H9 (cell line): ENCODE measurements around the gene HLX. TPM values are rescaled to one million over a fixed set of nuclear protein-coding genes. Genes with fewer than 3 reads are reported as not detected.

Source experiments
- DNase-seq: peaks from one replicate; pipeline ENCODE4 v3.0.0-alpha.2; 2017
- H2AFZ ChIP-seq: one replicate; pipeline ENCODE4 v1.6.1; 2013; ENCODE audit warnings: mild to moderate bottlenecking, low read length, control low read depth, moderate library complexity
- H2AK5ac ChIP-seq: 2 replicates; pipeline ENCODE4 v1.6.1; 2013; ENCODE audit warnings: low read length, control low read depth, mixed read lengths; ENCODE audit not compliant: insufficient read length
- H2BK120ac ChIP-seq: one replicate; pipeline ENCODE4 v1.6.1; 2013; ENCODE audit warnings: low read depth, mild to moderate bottlenecking, low read length, control low read depth, inconsistent platforms; ENCODE audit not compliant: poor library complexity, severe bottlenecking
- H2BK12ac ChIP-seq: 2 replicates; pipeline ENCODE4 v1.6.1; 2013; ENCODE audit warnings: low read length, control low read depth, mixed read lengths, low read depth; ENCODE audit not compliant: insufficient read length
- H2BK15ac ChIP-seq: 2 replicates; pipeline ENCODE4 v1.6.1; 2013; ENCODE audit warnings: low read depth, low read length, control low read depth
- H2BK20ac ChIP-seq: one replicate; pipeline ENCODE4 v1.6.1; 2013; ENCODE audit warnings: low read depth, mild to moderate bottlenecking, low read length, control low read depth, inconsistent platforms; ENCODE audit not compliant: poor library complexity, severe bottlenecking
- H2BK5ac ChIP-seq: 2 replicates; pipeline ENCODE4 v1.6.1; 2013; ENCODE audit warnings: low read length, control low read depth, mixed read lengths; ENCODE audit not compliant: insufficient read length
- H3K14ac ChIP-seq: 2 replicates; pipeline ENCODE4 v1.6.1; 2013; ENCODE audit warnings: low read length, control low read depth; ENCODE audit not compliant: insufficient read depth
- H3K18ac ChIP-seq: 2 replicates; pipeline ENCODE4 v1.6.1; 2013; ENCODE audit warnings: low read depth, mild to moderate bottlenecking, mixed read lengths, low read length, control low read depth; ENCODE audit not compliant: insufficient read length
- H3K23ac ChIP-seq: 2 replicates; pipeline ENCODE4 v1.6.1; 2013; ENCODE audit warnings: low read length, control low read depth, mixed read lengths, low read depth; ENCODE audit not compliant: insufficient read length
- H3K23me2 ChIP-seq: 2 replicates; pipeline ENCODE4 v1.6.1; 2013; ENCODE audit warnings: low read depth, mild to moderate bottlenecking, mixed read lengths, low read length, control low read depth; ENCODE audit not compliant: insufficient read length, poor library complexity, severe bottlenecking
- H3K27ac ChIP-seq: 2 replicates; pipeline ENCODE4 v1.5.1; 2013; ENCODE audit warnings: low read length, control low read depth, mixed read lengths, low read depth; ENCODE audit not compliant: insufficient read length
- H3K27me3 ChIP-seq: 2 replicates; pipeline ENCODE4 v1.6.1; 2013; ENCODE audit warnings: low read length, control low read depth, inconsistent platforms; ENCODE audit not compliant: insufficient read depth
- H3K4ac ChIP-seq: 2 replicates; pipeline ENCODE4 v1.6.1; 2013; ENCODE audit warnings: low read depth, mild to moderate bottlenecking, control low read depth, inconsistent platforms, low read length, moderate library complexity
- H3K4me1 ChIP-seq: 2 replicates; pipeline ENCODE4 v1.6.1; 2013; ENCODE audit warnings: low read length, control low read depth, inconsistent platforms; ENCODE audit not compliant: insufficient read depth
- H3K4me2 ChIP-seq: 2 replicates; pipeline ENCODE4 v1.6.1; 2013; ENCODE audit warnings: low read length, control low read depth, mixed read lengths; ENCODE audit not compliant: insufficient read length, insufficient read depth
- H3K56ac ChIP-seq: 2 replicates; pipeline ENCODE4 v1.6.1; 2013; ENCODE audit warnings: low read depth, mild to moderate bottlenecking, mixed read lengths, low read length, control low read depth; ENCODE audit not compliant: insufficient read length
- H3K79me1 ChIP-seq: 2 replicates; pipeline ENCODE4 v1.6.1; 2013; ENCODE audit warnings: low read depth, mild to moderate bottlenecking, moderate library complexity, low read length, control low read depth, inconsistent platforms; ENCODE audit not compliant: insufficient read depth, poor library complexity, severe bottlenecking
- H3K79me2 ChIP-seq: 2 replicates; pipeline ENCODE4 v1.6.1; 2013; ENCODE audit warnings: low read length, control low read depth, inconsistent platforms; ENCODE audit not compliant: insufficient read depth
- H3K9ac ChIP-seq: 2 replicates; pipeline ENCODE4 v1.6.1; 2013; ENCODE audit warnings: low read length, control low read depth, mixed read lengths; ENCODE audit not compliant: insufficient read length; ENCODE audit errors: extremely low read depth
- H3K9me3 ChIP-seq: one replicate; pipeline ENCODE4 v1.6.1; 2013; ENCODE audit warnings: low read depth, low read length, inconsistent platforms; ENCODE audit not compliant: control insufficient read depth
- H3T11ph ChIP-seq: one replicate; pipeline ENCODE4 v1.6.1; 2013; ENCODE audit warnings: mild to moderate bottlenecking, low read length, control low read depth, inconsistent platforms
- H4K20me1 ChIP-seq: one replicate; pipeline ENCODE4 v1.6.1; 2013; ENCODE audit not compliant: control insufficient read depth, insufficient read length, insufficient read depth
- H4K5ac ChIP-seq: 2 replicates; pipeline ENCODE4 v1.6.1; 2013; ENCODE audit warnings: low read depth, mild to moderate bottlenecking, mixed read lengths, low read length, control low read depth; ENCODE audit not compliant: insufficient read length
- H4K8ac ChIP-seq: replicated peaks from 2 replicates; pipeline ENCODE4 v1.6.1; 2013; ENCODE audit warnings: low read length, control low read depth, mixed read lengths, low read depth; ENCODE audit not compliant: insufficient read length
- H4K91ac ChIP-seq: 2 replicates; pipeline ENCODE4 v1.6.1; 2013; ENCODE audit warnings: low read depth, mild to moderate bottlenecking, moderate library complexity, mixed read lengths, low read length, control low read depth; ENCODE audit not compliant: insufficient read length
- H3K27ac Mint-ChIP-seq, 3 experiments: 2 replicates in 2 of 3; 3 replicates in 1 of 3; pipeline ENCODE4 v1.8.0; 2020 to 2021; ENCODE audit warnings: mixed read lengths in 3 of 3, mild to moderate bottlenecking in 1 of 3, moderate library complexity in 1 of 3
- H3K27me3 Mint-ChIP-seq: 2 replicates; pipeline ENCODE4 v1.8.0; 2021; ENCODE audit warnings: low read depth, mild to moderate bottlenecking, moderate library complexity, mixed read lengths
- H3K36me3 Mint-ChIP-seq, 3 experiments: 2 replicates in 2 of 3; 3 replicates in 1 of 3; pipeline ENCODE4 v1.8.0; 2020 to 2021; ENCODE audit warnings: low read depth in 3 of 3, mixed read lengths in 3 of 3; ENCODE audit not compliant: insufficient read depth in 1 of 3
- H3K4me1 Mint-ChIP-seq, 2 experiments: 2 replicates each; pipeline ENCODE4 v1.8.0; 2020; ENCODE audit warnings: mixed read lengths in 2 of 2
- H3K4me3 Mint-ChIP-seq, 2 experiments: 2 replicates in 1 of 2; 3 replicates in 1 of 2; pipeline ENCODE4 v1.8.0; 2020 to 2021; ENCODE audit warnings: mild to moderate bottlenecking in 2 of 2, mixed read lengths in 2 of 2, moderate library complexity in 1 of 2
- H3K9me3 Mint-ChIP-seq, 2 experiments: 2 replicates in 1 of 2; 3 replicates in 1 of 2; pipeline ENCODE4 v1.8.0; 2020; ENCODE audit warnings: mild to moderate bottlenecking in 2 of 2, mixed read lengths in 2 of 2, moderate library complexity in 1 of 2
- WGBS: extraction: QIAGEN DNeasy Blood & Tissue Kit; methylation state at CpG from one replicate; pipeline ENCODE4 v1.1.7; 2013; ENCODE audit warnings: missing lambda C conversion rate, low lambda C conversion rate, mixed read lengths; ENCODE audit not compliant: insufficient read length; ENCODE audit errors: extremely low coverage; 5-methylcytosine and 5-hydroxymethylcytosine counted together
- total RNA-seq: library from RNA; stranded (reverse); gene quantifications from 2 replicates; pipeline ENCODE4 v1.2.1, GENCODE V29; 2021
- TF ChIP-seq, protein P1 (sequence below): fragments of 200-600 bp; sonication (generic); conservative IDR thresholded peaks from 3 replicates; pipeline ENCODE4 v1.8.0; 2021; ENCODE audit warnings: antibody characterized with exemption, mild to moderate bottlenecking

Gene HLX
- total RNA-seq, 1 experiment from 2014 or later: 0.37 TPM

DNA sequence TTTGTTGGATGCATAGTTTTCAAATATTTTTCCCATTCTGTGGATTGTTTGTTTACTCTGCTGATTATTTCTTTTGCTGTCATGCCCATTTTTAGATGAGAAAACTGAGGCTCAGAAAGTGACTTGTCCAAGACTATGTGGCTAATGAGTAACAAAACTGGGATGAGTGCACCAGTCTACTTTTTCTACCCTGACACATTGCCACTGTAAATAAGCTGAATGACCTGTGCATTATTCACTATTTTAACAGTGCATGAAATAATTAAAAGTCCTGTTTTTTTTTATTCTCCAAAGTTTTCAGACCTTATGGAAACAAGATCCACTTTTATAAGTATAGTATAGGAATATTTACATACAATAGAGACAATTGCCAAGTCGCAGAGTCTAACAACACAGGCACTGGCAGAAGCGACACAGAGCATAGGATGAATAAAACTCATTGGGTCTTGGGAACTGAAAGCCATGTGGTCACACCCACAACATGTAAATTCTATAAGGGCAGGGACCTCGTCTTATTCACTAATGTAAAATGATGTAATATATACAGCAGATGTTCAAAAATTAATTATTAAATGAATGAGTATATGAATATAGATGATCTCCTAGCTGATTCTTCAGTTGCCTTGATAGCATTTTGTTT is 45.2 kb downstream of the HLX start:
- no peak overlapping the region for H3K14ac ChIP-seq
- no peaks in the 10 kb centered on the region for H3K9me3 Mint-ChIP-seq
- H4K91ac ChIP-seq: no peak overlapping the region
- H4K8ac ChIP-seq: no peak overlapping the region
- H3K4me3 Mint-ChIP-seq: no peak overlapping the region
- H3K27ac ChIP-seq: no peak overlapping the region
- no peak overlapping the region for H3K9ac ChIP-seq
- H2BK5ac ChIP-seq: no peak overlapping the region
- H3K27ac Mint-ChIP-seq: no peak overlapping the region
- H3K9me3 ChIP-seq: no peaks in the 10 kb centered on the region
- H3K4me1 ChIP-seq: peaks cover 2% of the 10 kb centered on the region; the same call in 1 of the 2 replicates
- H2BK120ac ChIP-seq: no peak overlapping the region
- H3K23ac ChIP-seq: no peak overlapping the region
- no peaks in the 10 kb centered on the region for H3K79me2 ChIP-seq
- DNase-seq: no peak
- H4K20me1 ChIP-seq: no peaks in the 10 kb centered on the region
- no peaks in the 10 kb centered on the region for H3K27me3 ChIP-seq
- no peak overlapping the region for H4K5ac ChIP-seq
- H2BK12ac ChIP-seq: no peak overlapping the region
- H3T11ph ChIP-seq: no peak overlapping the region
- H3K23me2 ChIP-seq: no peaks in the 10 kb centered on the region
- no peak overlapping the region for H3K18ac ChIP-seq
- no peak overlapping the region for H2BK15ac ChIP-seq
- no peak overlapping the region for H3K56ac ChIP-seq
- TF ChIP-seq, protein P1, sequence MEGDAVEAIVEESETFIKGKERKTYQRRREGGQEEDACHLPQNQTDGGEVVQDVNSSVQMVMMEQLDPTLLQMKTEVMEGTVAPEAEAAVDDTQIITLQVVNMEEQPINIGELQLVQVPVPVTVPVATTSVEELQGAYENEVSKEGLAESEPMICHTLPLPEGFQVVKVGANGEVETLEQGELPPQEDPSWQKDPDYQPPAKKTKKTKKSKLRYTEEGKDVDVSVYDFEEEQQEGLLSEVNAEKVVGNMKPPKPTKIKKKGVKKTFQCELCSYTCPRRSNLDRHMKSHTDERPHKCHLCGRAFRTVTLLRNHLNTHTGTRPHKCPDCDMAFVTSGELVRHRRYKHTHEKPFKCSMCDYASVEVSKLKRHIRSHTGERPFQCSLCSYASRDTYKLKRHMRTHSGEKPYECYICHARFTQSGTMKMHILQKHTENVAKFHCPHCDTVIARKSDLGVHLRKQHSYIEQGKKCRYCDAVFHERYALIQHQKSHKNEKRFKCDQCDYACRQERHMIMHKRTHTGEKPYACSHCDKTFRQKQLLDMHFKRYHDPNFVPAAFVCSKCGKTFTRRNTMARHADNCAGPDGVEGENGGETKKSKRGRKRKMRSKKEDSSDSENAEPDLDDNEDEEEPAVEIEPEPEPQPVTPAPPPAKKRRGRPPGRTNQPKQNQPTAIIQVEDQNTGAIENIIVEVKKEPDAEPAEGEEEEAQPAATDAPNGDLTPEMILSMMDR: no peak
- H3K36me3 Mint-ChIP-seq: no peaks in the 10 kb centered on the region; a peak in 1 of 7 replicates
- no peak overlapping the region for H2AFZ ChIP-seq
- H3K4ac ChIP-seq: no peak overlapping the region
- peaks cover 16 to 18% of the 10 kb centered on the region in 2 experiments for H3K4me1 Mint-ChIP-seq
- H3K79me1 ChIP-seq: no peaks in the 10 kb centered on the region
- H3K4me2 ChIP-seq: no peak overlapping the region
- H2AK5ac ChIP-seq: no peak overlapping the region
- H2BK20ac ChIP-seq: no peak overlapping the region
- peaks cover 5% of the 10 kb centered on the region; the same call in 1 of the 2 replicates for H3K27me3 Mint-ChIP-seq
- WGBS: no CpG with 5 or more reads among the region's 3 CpGs
